DOHH2 (cell line): ENCODE results near the gene IFT25.

Source experiments
- EZH2phosphoT487 ChIP-seq: fragments of 200-600 bp; sonication (generic); IDR thresholded peaks from 2 replicates; pipeline ENCODE4 v1.6.1; 2017; ENCODE audit warnings: borderline replicate concordance, mild to moderate bottlenecking, antibody characterized with exemption, low read length, moderate library complexity, mixed read lengths
- TF ChIP-seq, protein P1 (sequence below): fragments of 200-600 bp; sonication (generic); IDR thresholded peaks from one replicate; pipeline ENCODE4 v1.5.1; 2014; ENCODE audit warnings: antibody characterized with exemption, mild to moderate bottlenecking, low read depth, low read length; ENCODE audit not compliant: poor library complexity, severe bottlenecking

GRCh38 chr1:53984726-53985125 lies 39.2 kb upstream of the IFT25 start:
- TF ChIP-seq, protein P1, sequence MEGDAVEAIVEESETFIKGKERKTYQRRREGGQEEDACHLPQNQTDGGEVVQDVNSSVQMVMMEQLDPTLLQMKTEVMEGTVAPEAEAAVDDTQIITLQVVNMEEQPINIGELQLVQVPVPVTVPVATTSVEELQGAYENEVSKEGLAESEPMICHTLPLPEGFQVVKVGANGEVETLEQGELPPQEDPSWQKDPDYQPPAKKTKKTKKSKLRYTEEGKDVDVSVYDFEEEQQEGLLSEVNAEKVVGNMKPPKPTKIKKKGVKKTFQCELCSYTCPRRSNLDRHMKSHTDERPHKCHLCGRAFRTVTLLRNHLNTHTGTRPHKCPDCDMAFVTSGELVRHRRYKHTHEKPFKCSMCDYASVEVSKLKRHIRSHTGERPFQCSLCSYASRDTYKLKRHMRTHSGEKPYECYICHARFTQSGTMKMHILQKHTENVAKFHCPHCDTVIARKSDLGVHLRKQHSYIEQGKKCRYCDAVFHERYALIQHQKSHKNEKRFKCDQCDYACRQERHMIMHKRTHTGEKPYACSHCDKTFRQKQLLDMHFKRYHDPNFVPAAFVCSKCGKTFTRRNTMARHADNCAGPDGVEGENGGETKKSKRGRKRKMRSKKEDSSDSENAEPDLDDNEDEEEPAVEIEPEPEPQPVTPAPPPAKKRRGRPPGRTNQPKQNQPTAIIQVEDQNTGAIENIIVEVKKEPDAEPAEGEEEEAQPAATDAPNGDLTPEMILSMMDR: no peak
- TF ChIP-seq EZH2phosphoT487: no peak
